Right hindlimb (tissue), 1 donor: Measurements from ENCODE around the gene AIDA.
"Not testable (repeated sequence)": the region's sequence is repeated elsewhere in the genome, so short reads cannot be mapped to it uniquely, and the experiment has no call there.

Source experiments
- DNase-seq: peaks from one replicate; pipeline ENCODE4 v3.0.0-alpha.2; 2018

Gene AIDA, protein sequence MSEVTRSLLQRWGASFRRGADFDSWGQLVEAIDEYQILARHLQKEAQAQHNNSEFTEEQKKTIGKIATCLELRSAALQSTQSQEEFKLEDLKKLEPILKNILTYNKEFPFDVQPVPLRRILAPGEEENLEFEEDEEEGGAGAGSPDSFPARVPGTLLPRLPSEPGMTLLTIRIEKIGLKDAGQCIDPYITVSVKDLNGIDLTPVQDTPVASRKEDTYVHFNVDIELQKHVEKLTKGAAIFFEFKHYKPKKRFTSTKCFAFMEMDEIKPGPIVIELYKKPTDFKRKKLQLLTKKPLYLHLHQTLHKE

DNA sequence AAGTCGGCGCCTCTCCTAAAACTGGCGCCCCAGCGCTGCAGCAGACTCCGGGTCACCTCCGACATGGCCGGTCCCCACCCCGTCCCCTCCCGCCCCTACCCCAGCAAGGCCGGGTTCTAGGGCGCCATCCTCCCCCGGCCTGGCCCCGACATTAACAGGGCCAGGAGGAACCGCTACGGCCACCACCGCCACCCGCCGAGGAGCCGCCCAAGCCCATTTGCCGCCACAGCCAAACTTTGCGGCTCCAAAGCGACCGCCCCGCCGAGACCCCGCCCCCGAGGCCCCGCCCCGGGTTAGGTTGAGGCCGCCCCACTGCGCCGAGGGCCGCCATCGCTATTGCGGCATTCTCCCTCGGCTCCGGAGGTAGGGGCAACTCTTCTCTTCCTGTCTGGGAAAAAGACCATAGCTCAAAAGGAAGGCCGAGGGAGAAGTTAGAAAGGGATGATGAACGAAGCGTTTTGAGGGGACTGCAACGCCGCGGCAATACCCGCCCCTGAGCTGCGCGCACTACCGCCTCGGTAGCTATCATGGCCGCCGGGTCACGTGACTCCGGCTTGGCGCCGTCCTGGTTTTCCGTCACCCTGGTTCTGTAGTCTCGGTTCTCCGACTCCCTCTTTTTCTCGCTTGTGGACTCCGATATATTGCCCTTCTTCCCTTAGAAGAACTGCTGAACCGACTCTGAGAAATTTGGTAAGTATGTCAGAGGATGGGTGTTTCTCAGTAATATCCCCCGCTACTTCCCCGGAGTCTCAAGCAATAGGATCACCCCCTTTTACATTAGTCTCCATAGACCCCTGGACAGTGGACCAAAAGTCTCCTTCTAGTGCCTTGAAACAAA lies at the start of gene AIDA, which contains the start of gene BROX:
Gene AIDA, minus strand, starts transcription at position 239 of the 838 bp plus-strand sequence. Its CDS starts 174 bp downstream, at position 65.
Gene BROX, plus strand, starts transcription at position 312 of the 838 bp plus-strand sequence. CDS start 3,136 bp downstream, outside the sequence.
- peak; percentile 96 for DNase-seq

DNA sequence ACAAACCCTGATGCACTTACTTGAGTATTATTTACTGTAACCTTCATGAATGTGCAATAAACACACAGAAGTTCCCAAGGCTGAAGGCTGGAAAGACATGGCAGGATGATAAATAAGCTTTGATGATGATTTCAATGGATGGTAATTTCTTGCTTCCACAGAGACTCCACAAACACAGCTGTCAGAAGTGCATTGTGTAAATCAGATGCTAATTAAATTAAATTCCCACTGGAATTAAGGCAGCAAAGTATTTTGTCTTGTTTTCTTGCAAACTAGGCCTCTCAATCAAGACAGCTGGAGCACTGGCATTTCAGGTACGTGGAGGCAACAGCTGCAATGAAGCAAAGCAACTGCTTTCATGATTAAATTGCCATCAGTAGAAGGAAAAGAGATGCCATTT lies 48.8 kb upstream of the AIDA start:
- DNase-seq, result no peak

DNA sequence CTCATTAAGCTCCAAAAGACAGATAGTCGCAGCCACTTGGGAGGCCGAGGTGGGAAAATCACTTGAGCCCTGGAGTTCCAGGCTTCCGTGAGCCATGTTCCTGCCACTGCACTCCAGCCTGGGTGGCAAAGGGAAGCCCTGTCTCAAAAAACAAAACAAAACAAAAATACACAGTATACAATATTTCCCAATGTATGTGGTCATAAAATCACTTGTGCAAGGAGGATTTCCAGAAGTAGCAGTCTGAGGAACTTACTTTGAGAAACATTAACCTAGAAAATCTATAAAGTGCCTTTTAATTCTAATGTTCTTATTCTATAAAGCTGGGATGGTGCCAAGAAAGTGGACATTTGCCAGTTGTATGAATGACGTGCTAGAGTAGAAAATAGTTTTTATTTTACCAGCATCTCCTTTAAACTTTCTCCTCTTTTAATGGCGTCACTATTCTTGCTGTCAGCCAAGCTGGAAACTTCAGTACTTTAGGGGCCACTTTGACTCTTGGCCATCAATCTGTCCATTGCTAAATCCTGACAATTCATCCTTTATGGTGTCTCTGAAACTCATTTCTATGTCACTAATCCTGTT lies 47.3 kb upstream of the AIDA start:
- DNase-seq, result no peak

DNA sequence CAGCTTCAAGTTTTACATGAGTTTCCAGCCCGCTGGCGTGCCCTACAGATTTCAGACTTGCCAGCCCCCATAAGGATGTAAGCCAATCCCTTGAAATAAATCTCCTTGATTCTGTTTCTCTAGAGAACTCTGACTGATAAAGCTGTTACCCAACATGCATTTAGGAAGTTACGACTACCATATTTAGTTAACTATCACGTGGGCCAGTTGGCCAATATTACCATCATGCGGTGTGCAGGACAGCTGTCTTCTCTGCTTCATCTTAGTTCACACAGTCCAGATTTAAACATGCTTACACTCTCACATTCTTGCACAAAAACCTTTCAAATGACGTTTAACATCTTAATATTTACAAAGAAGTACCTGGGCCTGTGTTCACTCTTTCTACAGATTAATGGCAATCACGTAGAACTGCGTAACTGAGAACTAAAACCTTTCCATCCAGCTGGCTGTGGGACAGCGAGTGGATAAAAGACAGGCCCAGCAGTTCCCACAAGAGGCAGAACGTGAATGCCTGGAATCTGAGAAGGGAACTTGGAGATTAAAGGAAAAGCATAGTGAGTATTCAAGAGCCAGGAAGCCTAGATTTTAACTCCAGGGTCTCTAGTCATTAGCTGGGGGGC lies 45.5 kb upstream of the AIDA start:
- peak; percentile 56 for DNase-seq

DNA sequence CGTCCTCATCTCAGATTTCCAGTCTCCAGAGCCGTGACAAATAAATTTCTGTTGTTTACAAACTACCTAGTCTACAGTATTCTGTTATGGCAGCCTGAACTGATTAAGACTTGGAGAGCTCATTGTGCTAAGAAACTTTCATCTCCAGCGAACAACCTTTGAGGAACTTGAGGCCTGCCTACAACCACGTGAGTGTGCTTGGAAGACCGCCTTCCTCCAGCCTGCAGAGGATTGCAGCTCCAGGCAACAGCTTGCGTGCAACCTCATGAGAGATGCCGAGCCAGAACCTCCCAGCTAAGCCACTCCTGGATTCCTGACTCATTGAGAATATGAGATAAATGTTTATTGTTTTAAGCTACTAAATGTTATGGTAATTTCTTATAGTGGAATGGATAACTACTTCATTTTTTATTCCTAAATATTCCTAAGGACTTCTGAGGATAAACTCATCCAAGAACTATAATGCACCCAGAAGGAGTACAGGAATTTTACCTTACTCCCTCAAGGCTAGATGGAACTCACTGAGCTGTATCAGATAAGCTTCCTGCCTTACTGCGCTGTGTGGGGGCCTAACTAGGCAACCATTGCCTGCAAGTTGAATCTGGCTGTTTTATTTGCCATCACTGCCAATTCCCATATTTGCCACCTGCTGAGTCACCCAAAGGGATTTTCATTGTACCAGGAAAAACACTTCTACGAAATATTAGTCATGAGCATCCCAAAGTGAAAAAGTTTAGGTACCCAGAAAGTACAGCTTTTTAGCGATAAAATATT lies 42.3 kb upstream of the AIDA start:
- peak; percentile 72 for DNase-seq

DNA sequence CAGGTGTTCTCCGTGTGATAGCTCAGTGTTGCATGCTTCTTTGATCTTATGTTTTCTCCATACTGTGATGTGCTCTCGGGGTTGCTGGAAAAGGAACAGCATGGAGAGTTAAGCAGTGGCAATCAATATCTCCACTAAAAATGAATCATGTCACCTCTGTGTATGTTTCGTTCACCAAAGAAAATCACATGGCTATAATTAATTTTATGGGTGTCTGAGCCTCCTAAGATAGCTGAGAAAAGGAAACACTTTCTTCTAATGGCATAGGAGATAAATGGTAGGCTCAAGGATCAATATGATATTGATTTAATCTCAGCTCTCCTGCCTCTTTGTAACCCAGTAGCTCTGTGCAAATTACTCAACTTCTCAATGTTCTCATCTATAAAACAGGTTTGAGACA lies 39.0 kb upstream of the AIDA start:
- no peak for DNase-seq

DNA sequence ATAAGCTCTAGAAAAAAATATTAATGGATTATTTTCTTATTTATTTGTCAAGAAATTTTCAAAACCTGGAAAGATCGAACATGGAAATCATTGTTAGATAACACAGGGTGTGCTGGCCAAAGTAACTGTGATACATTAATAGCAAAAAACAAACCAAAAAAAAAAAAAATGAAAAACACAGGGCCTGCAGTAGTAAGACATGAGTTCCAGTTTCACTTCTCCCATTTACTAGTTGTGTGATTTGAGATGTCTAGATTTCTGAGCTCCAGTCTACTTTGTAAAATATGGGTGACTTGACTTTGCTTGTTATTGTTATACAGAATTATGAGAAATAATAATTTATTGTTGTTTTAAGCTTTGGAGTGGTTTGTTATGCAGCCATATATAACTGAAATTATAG lies 38.4 kb upstream of the AIDA start:
- DNase-seq, result no peak

DNA sequence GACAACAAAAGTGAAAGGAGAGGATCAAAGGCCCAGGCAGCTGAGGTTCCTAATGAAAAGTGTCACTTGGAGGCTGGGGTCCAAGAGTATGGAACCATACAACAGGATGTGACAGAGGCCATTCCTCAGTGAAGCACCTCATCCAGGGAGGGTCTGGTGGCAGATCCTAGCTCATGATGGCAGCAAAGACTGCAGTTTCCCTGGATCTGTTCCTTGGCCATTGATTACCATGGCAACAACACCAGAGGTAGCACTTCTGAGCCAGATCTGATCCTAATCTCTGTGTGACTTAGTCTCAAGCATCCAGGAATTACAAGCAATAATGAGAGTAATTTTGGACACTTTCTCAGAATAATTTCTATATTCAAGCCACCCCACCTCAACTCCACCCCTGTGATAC lies 37.6 kb upstream of the AIDA start:
- DNase-seq, result no peak

DNA sequence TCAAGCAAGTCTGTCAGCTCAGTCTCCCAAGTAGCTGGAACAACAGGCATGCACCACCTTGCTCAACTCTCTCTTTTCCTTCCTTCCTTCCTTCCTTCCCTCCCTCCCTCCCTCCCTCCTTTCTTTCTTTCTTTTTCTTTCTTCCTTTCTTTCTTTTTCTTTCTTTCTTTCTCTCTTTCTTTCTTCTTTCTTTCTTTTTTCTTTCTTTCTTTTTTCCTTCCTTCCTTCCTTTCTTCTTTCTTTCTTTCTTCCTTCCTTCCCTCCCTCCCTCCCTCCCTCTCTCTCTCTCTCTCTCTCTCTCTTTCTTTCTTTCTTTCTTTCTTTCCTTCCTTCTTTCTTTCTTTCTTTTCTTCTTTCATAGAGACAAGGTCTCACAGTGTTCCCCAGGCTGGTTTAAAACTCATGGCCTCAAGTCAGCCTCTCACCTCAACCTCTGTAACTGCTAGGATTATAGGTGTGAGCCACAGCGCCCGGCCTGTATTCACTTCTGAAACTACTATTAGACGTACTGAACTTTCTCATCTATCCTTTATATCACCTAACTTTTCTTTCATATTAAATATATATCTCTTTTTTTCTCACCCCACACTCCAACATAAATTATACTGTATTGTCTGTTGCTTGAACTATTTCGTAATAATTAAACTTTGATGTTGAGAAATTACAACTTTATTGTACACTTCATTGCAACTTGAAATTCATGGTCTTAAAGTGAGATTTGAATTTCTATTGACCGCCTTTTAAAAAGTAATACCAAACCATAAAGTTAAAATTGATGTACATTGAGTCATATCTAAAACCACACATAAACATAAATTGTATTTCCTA lies 29.6 kb upstream of the AIDA start:
- DNase-seq, result not testable (repeated sequence)

DNA sequence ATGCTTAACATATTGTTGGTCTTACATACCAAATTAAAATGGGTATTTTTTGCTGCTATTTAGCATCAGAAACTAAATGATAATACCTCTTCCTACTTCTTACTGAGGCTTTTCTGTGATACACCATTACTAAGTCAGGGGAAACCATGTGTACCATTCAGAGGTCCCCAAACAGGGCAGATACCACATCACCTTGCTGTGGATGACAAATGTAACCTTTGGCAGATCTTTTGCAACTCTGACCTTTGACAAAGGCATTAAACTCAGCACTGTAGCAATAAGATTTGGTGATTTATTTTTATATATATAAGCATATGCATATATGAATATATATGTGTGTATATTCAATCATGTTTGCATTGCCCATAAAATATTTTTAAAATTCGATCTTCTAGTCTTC lies 27.6 kb upstream of the AIDA start:
- DNase-seq, result no peak

DNA sequence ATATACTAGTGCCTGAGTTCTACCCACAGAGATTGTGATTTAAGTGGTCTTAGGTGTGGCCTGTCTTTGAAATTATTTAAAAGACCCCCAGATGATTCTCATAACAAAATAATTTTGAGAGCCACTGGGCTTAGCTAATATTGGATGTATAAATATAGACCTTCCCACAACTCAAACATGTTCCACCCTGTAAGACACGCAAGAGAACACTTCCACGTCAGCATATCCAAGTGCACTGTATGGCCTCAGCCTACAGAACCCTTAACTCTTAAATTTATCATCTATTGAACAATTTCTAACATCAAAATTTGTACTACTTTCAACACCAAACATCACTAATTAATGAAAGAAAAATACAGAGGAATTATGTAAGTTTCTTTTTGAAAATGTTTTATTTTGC lies 27.2 kb upstream of the AIDA start:
- DNase-seq, result no peak

DNA sequence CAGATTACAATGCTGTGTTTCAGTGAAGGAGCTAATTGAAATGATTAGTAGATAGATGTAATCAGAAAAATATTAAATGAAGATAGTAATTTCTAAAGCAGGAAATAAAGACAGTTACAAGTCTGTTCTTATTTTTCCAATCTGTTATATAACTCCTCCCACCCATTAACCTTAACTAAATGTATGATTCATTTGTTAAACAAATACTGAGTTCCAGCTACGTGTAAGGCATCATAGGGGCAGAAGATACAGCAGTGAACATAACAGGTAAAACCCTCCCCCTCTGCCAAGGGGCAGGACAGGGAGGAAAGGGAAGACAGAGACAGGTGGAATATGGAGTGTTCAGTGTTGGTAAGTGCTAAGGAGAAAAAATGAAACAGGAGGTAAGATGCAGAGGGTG lies 24.7 kb upstream of the AIDA start, which contains the start of gene FAM177B:
Gene FAM177B, plus strand, starts transcription at position 231 of the 400 bp plus-strand sequence. CDS start 9,344 bp downstream, outside the sequence.
- DNase-seq, result no peak

DNA sequence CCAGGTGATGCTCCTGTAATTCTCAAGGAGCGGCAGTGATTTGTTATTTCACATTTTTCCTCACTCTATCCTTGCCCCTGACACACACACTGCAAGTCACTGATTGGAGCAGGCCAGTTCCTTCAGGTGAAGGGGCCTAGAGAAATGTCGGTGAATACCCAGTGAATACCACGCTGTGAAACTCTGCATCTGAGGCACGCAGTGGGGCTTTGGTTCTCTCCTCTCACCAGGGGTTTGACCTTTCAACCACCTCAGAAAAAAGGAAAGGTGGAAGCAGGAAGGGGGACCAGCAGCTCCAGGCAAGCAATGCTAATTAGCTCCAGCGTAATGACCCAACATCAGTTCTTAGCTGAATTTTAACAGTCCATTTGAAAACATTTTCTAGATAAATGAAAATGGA lies 24.2 kb upstream of the AIDA start:
- no peak for DNase-seq

DNA sequence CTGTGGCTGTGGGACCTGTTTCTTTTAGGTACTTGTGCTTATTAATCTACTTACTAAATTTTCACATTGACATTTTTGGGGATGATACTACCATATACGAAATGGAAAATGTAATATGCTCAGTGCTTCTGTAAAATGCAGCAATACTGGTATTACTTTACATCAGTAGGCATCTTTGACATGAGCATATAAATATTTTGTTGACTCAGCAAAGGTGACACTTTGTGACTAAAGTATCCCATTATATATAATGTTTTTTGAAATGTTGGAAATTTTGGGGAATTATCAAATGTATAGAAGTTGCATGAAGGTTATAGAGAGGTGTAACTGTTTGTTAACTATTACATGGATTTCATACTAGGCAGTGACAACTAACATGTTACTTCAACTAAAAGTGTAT lies 22.4 kb upstream of the AIDA start:
- DNase-seq, result no peak

DNA sequence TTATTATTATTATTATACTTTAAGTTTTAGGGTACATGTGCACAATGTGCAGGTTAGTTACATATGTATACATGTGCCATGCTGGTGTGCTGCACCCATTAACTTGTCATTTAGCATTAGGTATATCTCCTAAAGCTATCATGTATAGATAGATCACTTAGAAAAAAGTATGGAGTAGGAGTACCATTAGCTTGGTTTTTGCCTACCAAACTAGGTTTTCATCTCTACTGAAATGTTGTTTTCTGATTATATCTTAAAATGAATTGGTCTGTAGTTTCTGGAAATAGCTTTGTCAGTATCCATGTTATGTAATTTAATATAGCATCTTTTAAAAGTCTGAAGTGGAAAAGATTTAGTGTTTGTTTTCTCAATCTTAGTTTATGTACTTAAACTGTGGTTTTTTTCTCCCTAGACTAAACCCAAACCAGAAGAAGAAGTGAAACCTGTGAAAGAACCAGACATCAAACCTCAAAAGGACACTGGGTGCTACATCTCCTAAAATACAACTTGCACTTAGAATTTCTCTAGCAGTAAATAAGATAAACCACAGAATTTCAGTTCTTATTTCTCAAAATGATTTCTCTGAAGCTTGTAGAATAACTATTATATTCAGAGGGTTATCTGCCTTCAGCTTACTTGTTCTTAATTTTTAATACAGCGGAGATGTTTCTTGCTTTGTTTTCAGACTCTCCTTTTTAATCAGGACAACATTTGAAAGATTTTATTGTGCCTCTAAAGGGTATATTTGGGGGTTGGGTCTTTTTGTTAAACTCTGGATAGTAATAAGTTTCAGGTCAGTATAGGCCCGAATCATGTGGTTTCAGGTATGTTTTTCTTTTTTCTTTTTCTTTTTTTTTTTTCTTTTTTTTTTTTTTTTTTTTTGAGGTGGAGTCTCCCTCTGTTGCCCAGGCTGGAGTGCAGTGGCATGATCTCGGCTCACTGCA lies 20.2 kb upstream of the AIDA start:
- DNase-seq, result no peak

DNA sequence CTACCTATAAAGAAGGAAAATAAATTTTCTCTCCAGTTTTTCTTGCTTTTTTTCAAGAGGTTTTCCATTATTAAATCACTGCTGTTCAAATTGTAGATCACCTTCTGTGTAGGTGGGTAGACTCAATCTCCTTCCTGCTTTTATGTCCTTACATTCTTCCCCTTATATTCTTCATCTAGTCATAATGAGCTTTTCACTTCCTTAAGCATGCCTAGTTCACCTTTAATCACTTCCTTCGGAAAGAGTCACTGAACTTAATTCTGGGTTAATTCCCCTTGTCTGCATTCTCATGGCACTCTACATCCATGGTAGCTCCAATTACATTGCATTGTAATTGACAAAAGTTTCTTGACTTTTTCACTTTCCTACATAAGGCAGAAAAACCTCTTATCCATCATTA lies 18.6 kb upstream of the AIDA start:
- no peak for DNase-seq

DNA sequence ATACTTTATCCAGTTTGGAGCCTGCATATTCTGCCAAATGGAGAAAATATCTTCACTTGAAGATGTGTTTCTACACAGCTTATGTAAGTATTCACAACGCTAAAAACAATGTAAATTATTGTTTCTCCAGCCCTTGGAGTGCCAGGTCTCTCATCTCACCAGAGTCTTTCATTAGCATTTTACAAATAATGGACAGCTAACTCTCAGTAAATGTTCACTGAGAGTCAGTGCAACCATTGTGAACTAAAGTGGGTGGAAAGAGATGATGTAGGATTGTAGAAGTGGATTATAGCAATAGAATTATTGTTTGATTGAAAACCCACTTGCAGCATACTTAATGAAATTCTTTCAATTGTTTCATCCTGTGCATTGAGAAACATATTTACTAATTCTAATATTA lies 16.5 kb upstream of the AIDA start:
- DNase-seq, result no peak

DNA sequence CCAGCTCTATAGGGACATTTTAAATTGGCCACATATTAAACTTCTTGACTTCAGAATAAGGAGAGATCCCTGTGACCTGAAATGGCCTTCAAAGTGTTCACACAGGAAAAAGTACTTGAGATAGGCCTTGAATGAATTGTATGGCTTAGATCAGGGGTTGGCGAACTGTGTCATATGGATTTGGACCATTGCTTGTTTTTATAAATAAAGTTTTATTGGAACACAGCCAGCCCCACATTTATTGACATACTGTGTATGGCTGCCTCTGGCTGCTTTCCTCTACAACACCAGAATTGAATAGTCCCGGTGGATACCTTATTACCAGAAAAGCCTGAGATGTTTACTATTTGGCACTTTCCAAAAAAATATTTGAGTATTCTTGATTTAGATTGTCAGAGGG lies 4.1 kb upstream of the AIDA start:
- no peak for DNase-seq

DNA sequence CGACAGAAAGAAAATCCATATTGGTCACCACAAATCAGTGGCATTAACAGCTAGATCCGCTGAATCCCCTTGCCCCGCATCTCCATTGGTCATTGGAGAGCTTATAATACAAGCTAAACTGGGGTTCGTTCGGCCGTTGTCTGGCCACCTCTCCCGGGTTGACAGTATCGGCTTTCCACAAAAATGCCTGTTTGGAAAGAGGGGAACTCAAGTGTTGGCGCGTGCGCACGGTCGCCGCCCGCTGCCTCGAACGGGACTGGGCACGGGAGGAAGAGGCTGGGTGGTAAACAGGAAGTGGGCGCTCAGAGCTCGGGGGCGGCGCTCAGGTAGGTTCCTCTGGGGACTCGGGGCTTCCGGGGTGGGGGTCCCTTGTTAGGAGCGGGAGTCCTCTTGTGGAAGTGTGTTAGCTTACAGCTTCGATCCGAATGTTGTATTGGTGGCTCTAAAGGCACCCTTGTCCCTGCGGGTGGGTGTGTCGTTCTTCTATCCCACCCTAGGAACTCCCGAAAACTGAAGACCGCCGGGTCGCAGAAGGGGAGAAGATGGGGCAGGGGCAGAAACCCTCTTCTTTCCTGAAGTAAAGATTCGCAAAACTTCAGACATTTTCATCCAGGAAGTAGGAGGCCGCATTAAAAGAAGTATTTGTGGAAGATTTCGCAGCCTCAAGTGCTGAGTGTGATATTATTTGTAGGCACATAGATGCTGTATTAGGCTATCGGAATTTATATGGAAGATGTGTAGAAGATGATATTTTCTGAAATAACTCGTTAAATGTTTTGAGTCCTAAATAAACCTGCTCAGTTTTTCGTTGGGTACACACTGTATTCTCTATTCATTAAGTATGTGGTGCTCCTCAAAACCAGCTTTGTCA lies 1.0 kb upstream of the AIDA start:
- peak; percentile 96 for DNase-seq
